Ectodermal cell (in vitro differentiated cells): ENCODE measurements around the gene CTBP2.
"Not testable (repeated sequence)": the region's sequence is repeated elsewhere in the genome, so short reads cannot be mapped to it uniquely, and the experiment has no call there.

Source experiments
- H3K27ac ChIP-seq: 2 replicates; pipeline ENCODE4 v1.7.0; 2013; ENCODE audit warnings: mild to moderate bottlenecking, low read depth, low read length; ENCODE audit not compliant: insufficient read depth, poor library complexity, severe bottlenecking
- H3K27me3 ChIP-seq: 2 replicates; pipeline ENCODE4 v1.7.0; 2013; ENCODE audit warnings: mild to moderate bottlenecking, low read length; ENCODE audit not compliant: insufficient read depth, control insufficient read depth, poor library complexity, severe bottlenecking
- H3K36me3 ChIP-seq: one replicate; pipeline ENCODE4 v1.7.0; 2013; ENCODE audit warnings: low read length; ENCODE audit not compliant: control insufficient read depth, insufficient read depth
- H3K4me1 ChIP-seq: one replicate; pipeline ENCODE4 v1.7.0; 2013; ENCODE audit warnings: low read length; ENCODE audit not compliant: control insufficient read depth, insufficient read depth
- H3K4me3 ChIP-seq: 2 replicates; pipeline ENCODE4 v1.7.0; 2013; ENCODE audit warnings: low read depth, low read length, control low read depth; ENCODE audit not compliant: insufficient read depth
- H3K9me3 ChIP-seq: 2 replicates; pipeline ENCODE4 v1.7.0; 2013; ENCODE audit warnings: mild to moderate bottlenecking, low read length, moderate library complexity; ENCODE audit not compliant: control insufficient read depth
- WGBS, 2 experiments: methylation state at CpG; one replicate each; pipeline ENCODE4 v1.1.7; 2013; ENCODE audit warnings: missing lambda C conversion rate in 2 of 2; 5-methylcytosine and 5-hydroxymethylcytosine counted together

CTBP2 gene

GRCh38 chr10:125089469-125089868, 70.9 kb downstream of the CTBP2 start:
- no peak overlapping the region for H3K27ac ChIP-seq
- no peaks in the 10 kb centered on the region for H3K27me3 ChIP-seq
- H3K4me3 ChIP-seq = no peak overlapping the region
- 94% methylated on average over 2 of the region's 2 CpGs for WGBS, 2 experiments
- H3K9me3 ChIP-seq = no peaks in the 10 kb centered on the region
- peaks cover 20% of the 10 kb centered on the region for H3K4me1 ChIP-seq
- H3K36me3 ChIP-seq = no peaks in the 10 kb centered on the region

- peaks cover 11% of the 10 kb centered on the region for H3K4me1 ChIP-seq
- no peaks in the 10 kb centered on the region for H3K36me3 ChIP-seq
- 94 to 95% methylated on average over 10 of the region's 10 CpGs for WGBS, 2 experiments
- no peaks in the 10 kb centered on the region for H3K9me3 ChIP-seq
- H3K27me3 ChIP-seq = no peaks in the 10 kb centered on the region
- H3K27ac ChIP-seq = no peak overlapping the region
- no peak overlapping the region for H3K4me3 ChIP-seq
Measured at GRCh38 chr10:125087897-125088215, 72.5 kb downstream of the CTBP2 start.

- Histone ChIP-seq H3K27me3 (no peaks in the 10 kb centered on the region), H3K27ac (no peak overlapping the region), H3K9me3 (no peaks in the 10 kb centered on the region), H3K4me3 (no peak overlapping the region), H3K4me1 (peaks cover 10% of the 10 kb centered on the region), H3K36me3 (no peaks in the 10 kb centered on the region)
- WGBS, 2 experiments = 91 to 92% methylated on average over 14 of the region's 14 CpGs
Measured at GRCh38 chr10:125087191-125087896, 73.0 kb downstream of the CTBP2 start.

GRCh38 chr10:125086691-125087090, 73.7 kb downstream of the CTBP2 start:
- H3K27ac ChIP-seq = no peak overlapping the region
- 96 to 97% methylated on average over 9 of the region's 9 CpGs for WGBS, 2 experiments
- H3K27me3 ChIP-seq = no peaks in the 10 kb centered on the region
- H3K9me3 ChIP-seq = no peaks in the 10 kb centered on the region
- peaks cover 10% of the 10 kb centered on the region for H3K4me1 ChIP-seq
- no peak overlapping the region for H3K4me3 ChIP-seq
- no peaks in the 10 kb centered on the region for H3K36me3 ChIP-seq

- Histone ChIP-seq H3K4me3 (no peak overlapping the region), H3K27ac (no peak overlapping the region), H3K9me3 (no peaks in the 10 kb centered on the region), H3K36me3 (no peaks in the 10 kb centered on the region), H3K4me1 (peaks cover 10% of the 10 kb centered on the region), H3K27me3 (no peaks in the 10 kb centered on the region)
- 92 to 93% methylated on average over 17 of the region's 17 CpGs for WGBS, 2 experiments
Measured at GRCh38 chr10:125085258-125086054, 74.9 kb downstream of the CTBP2 start.

DNA sequence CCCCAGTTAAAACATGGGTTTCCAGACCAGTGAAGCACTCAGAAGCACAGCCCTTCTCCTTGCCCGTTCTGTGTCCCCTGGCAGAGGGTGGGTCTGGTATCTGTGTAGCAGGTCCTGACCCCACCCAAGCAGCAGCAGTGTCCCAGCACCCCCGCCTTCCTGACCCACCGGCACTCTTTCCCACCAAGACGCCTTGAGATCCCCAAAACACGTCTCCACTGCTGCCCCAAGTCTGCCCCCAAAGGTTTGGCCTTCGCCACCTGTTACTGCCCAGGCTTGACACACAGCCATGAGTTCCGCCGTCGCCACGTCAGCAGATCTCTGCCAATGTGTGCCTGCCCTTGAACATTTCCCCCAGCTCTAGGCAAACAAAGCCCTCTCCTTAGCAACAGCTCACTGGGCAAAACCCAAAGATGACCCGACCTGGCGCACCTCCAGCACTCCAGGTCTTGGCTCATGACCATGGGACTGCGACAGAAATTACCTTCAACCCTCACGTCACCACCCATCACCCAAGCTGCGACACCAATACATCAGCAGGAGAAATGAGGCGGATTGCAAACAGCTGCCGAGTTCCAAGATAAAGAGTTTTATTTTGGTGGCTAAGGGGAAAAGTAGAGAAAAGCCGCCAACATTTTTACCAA, 75.6 kb downstream of the CTBP2 start:
- H3K4me1 ChIP-seq = peaks cover 10% of the 10 kb centered on the region
- 94 to 95% methylated on average over 15 to 17 of the region's 18 CpGs for whole genome bisulfite sequencing, 2 experiments
- no peak overlapping the region for H3K4me3 ChIP-seq
- no peaks in the 10 kb centered on the region for H3K9me3 ChIP-seq
- no peak overlapping the region for H3K27ac ChIP-seq
- no peaks in the 10 kb centered on the region for H3K27me3 ChIP-seq
- no peaks in the 10 kb centered on the region for H3K36me3 ChIP-seq

GRCh38 chr10:125084191-125084613, 76.2 kb downstream of the CTBP2 start:
- WGBS, 2 experiments = 80 to 88% methylated on average over 11 of the region's 11 CpGs
- peaks cover 10% of the 10 kb centered on the region for H3K4me1 ChIP-seq
- no peaks in the 10 kb centered on the region for H3K9me3 ChIP-seq
- no peak overlapping the region for H3K27ac ChIP-seq
- no peak overlapping the region for H3K4me3 ChIP-seq
- H3K27me3 ChIP-seq = no peaks in the 10 kb centered on the region
- H3K36me3 ChIP-seq = no peaks in the 10 kb centered on the region

DNA sequence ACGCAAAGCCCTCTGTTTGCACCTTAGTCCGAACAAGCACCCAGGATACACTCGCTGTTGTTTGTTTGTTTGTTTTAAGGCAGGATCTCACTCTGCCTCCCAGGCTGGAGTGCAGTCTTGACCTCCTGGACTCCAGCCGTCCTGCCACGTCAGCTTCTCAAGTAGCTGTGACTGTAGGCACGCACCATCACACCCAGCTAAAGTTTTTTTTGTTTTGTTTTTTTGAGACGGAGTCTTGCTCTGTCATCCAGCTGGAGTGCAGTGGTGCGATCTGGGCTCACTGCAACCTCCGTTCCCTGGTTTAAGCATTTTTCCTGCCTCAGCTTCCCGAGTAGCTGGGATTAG, 76.8 kb downstream of the CTBP2 start:
- no peaks in the 10 kb centered on the region for H3K9me3 ChIP-seq
- no peak overlapping the region for H3K4me3 ChIP-seq
- no peak overlapping the region for H3K27ac ChIP-seq
- WGBS, 2 experiments = 92 to 95% methylated on average over 10 of the region's 10 CpGs
- no peaks in the 10 kb centered on the region for H3K36me3 ChIP-seq
- no peaks in the 10 kb centered on the region for H3K27me3 ChIP-seq
- peaks cover 10% of the 10 kb centered on the region for H3K4me1 ChIP-seq

DNA sequence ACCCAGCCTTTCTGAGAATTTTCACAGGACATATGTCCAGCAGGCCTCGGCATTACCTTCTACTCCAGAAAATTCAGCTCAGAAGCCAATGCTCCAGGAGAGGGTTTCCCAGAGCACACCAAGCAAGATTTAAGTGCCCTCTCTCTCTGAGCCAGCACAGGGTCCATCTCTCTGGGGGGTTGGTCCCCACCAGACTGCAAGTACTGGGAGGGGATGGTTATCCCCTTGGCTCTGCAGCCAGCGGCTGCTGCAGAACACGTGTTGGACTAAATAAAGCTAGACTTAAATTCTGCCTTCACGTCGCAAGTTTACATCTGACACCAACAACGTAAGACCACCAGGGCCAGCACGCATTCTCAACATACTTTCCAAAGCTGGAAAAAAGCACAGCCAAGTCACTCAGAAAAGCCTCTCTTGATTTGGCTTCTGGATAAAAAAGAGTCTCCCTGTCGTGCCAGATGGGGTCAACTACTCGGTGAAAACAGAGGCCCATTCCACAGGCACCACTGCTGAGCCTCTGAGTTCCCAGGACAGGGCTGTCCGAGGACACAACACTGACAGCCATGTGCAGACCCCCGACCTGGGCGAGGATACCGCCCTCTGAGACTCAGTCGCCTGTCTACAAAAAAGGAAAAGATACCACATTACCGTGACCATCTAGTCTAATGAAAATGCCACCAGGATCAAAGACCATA, 77.3 kb downstream of the CTBP2 start:
- WGBS, 2 experiments = 94 to 95% methylated on average over 15 of the region's 15 CpGs
- Histone ChIP-seq H3K36me3 (no peaks in the 10 kb centered on the region), H3K9me3 (no peaks in the 10 kb centered on the region), H3K27me3 (no peaks in the 10 kb centered on the region), H3K4me3 (no peak overlapping the region), H3K4me1 (peaks cover 10% of the 10 kb centered on the region), H3K27ac (no peak overlapping the region)

- H3K4me3 ChIP-seq, H3K36me3 ChIP-seq, H3K27me3 ChIP-seq, H3K9me3 ChIP-seq, H3K27ac ChIP-seq: not testable (repeated sequence)
- WGBS, 2 experiments = 93 to 95% methylated on average over 13 of the region's 13 CpGs
- peaks cover 10% of the 10 kb centered on the region for H3K4me1 ChIP-seq
Measured at GRCh38 chr10:125082471-125082870, 77.9 kb downstream of the CTBP2 start.
